Epithelial cell of esophagus (primary cell): ENCODE results near the gene BAIAP2L1.

ENCODE experiments used
- DNase-seq: peaks from one replicate; pipeline ENCODE4 v3.0.0; 2010; ENCODE audit warnings: low read depth
- H3K4me3 ChIP-seq: 2 replicates; pipeline ENCODE4 v1.5.1; 2011; ENCODE audit warnings: mild to moderate bottlenecking, low read length, control low read depth
- CTCF ChIP-seq: IDR thresholded peaks from 2 replicates; pipeline ENCODE4 v1.5.1; 2011; ENCODE audit warnings: low read depth, mild to moderate bottlenecking, low read length, control low read depth, inconsistent platforms; ENCODE audit not compliant: insufficient read depth; ENCODE audit errors: missing control alignments

BAIAP2L1 gene

DNA sequence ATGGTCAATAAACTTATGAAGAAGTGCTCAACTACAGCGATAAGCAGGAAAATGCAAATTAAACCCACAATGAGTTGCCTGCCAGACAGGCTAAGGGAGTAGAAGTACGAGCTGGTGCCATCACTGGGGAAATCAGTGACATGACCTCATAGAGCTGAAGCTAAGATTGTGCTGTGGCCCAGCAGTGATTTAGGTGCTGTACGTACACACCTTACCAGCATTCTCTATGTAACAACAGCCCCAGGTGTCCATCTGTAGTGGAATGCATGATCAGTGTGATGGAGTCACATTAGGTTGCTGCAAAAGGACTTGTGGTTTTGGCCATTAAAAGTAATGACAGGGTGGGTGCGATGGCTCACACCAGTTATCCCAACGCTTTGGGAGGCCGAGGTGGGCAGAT lies 143.2 kb downstream of the BAIAP2L1 start:
- H3K4me3 ChIP-seq, result no peak overlapping the region
- TF ChIP-seq CTCF, result no peak
- DNase-seq, result no peak

- no peak for DNase-seq
- TF ChIP-seq CTCF, result no peak
- no peak overlapping the region for H3K4me3 ChIP-seq
These were observed 144.5 kb downstream of the BAIAP2L1 start for GRCh38 chr7:98256431-98256830.

DNA sequence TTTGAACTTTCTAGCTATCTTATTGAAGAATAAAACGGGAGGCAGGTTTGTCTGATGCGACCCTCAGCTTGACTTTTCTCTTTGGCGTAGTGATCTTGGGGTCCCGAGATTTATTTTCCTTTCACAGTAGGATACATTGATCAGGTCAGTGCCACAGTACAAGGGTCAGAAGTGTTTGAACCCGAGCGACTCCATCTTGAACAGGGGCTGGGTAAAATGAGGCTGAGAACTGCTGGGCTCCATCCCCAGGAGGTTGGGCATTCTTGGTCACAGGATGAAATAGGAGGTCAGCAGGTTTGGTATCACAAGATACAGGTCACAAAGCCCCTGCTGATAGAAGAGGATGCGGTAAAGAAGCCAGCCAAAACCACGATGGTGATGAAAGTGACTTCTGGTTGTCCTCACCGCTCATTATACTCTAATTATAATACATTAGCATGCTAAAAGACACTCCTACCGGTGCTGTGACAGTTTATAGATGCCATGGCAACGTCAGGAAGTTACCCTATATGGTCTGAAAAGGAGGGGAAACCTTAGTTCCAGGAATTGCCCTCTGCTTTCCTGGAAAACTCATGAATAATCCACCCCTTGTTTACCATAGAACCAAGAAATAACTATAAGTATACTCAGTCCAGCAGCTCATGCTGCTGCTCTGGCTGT lies 145.8 kb downstream of the BAIAP2L1 start:
- DNase-seq, result no peak
- H3K4me3 ChIP-seq, result no peak overlapping the region
- no peak for TF ChIP-seq CTCF

- DNase-seq, result no peak
- no peak for TF ChIP-seq CTCF
- no peak overlapping the region for H3K4me3 ChIP-seq
These were observed 146.4 kb downstream of the BAIAP2L1 start for GRCh38 chr7:98254516-98254915.

DNA sequence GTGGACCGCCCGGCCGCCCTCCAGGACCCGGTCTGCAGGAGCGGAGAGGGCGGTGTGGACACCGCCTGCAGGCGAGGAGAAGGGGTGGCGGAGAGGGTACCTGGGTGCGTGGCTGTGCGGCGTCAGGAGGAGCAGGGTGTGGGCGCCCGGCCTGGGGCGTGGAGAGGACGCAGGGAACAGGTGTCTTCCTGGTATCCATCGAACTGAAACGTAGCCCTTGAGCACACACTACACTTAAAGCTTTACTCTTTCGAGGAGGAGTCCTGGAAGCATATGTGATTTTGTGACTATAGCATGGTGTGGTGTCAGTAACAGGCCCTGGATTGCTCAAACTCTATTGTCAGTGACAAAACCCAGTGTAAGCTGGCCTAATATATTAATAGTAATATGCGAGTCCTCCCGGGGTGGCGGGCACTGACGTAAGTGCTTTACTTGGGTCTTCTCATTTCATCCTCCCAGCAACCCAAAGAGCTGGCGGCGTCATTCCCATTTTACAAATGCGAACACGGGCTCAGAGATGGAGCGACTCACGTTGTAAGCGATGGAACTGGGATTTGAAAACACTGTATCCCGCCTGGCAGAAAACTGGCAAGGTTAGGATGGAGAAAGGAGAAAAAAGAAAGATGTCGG lies 148.3 kb downstream of the BAIAP2L1 start:
- peak; percentile 19 for TF ChIP-seq CTCF
- DNase-seq, result peak; percentile 10
- peak overlapping the region; percentile 74 for H3K4me3 ChIP-seq

DNA sequence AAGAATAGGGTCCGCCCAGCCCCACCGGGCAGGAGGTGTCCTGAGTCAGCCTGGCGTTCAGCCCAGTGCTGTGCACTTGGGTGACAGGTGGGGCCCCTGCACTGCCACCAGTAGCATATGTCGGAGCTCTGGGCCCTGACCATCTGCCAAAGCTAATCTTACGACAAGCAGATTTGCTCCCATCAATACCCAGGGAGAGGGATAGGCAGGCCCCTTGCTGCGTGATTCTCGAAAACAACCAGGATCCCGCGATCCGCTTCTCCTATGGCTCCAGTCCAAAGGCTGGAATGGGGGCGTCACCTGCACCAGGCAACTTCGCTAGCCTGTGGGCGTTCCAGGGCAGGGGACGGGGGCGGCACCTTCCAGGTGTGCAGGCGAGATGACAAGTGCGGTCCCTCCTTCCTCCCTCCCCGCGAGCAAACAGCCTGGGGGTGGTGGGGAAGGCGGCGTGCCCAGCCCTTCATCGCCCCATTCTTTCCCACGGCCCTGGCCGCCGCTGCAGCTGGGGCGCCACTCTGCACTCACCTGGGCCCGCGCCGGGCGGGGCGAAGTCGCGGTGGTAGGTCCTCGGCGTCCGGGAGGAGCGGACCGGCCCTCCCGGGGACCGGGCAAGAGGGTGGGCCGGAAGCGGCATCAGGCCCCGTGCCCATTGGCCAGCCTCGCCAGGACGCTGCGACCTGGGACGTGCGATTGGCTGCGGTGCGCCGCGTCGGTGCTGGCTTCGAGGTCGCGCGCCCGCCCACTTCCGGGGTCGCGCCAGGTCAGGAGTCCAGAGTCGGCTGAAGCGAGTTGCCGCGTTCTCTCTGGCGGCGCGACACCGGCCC lies 149.1 kb downstream of the BAIAP2L1 start, which contains the start of gene TECPR1:
TSS of gene TECPR1 (minus strand) at position 632 of the 824 bp plus-strand sequence. CDS start 6,086 bp downstream, outside the sequence.
- peak within 1 kb of the TSS; percentile 74 for H3K4me3 ChIP-seq
- TF ChIP-seq CTCF, result no peak
- DNase-seq, result peak; percentile 91
